BJ (cell line): Measurements from ENCODE around the gene HSPA4L. TPM values are rescaled to one million over a fixed set of nuclear protein-coding genes. Genes with fewer than 3 reads are reported as not detected.
A peak's percentile ranks its signal among the peaks of the same experiment; 100 is the strongest.

Source experiments
- CTCF ChIA-PET: fragments of 350-600 bp; formaldehyde crosslinking; extraction: SDS; loops from one replicate; lab custom pipeline; 2021; ENCODE audit warnings: antibody characterized with exemption, inconsistent platforms; lab: Yijun Ruan, JAX
- POLR2A ChIA-PET: fragments of 300-600 bp; sonication (Branson Sonifier 250); formaldehyde crosslinking; extraction: SDS; loops from one replicate; lab custom pipeline; 2021; ENCODE audit warnings: antibody characterized with exemption; lab: Charles Lee
- DNase-seq: peaks from one replicate; pipeline ENCODE4 v3.0.0-alpha.2; 2011; ENCODE audit warnings: low read depth
- H3K27me3 ChIP-seq: 2 replicates; pipeline ENCODE4 v1.6.0; 2011; ENCODE audit warnings: low read length; ENCODE audit not compliant: control insufficient read depth, insufficient read depth
- H3K36me3 ChIP-seq: 2 replicates; pipeline ENCODE4 v1.5.1; 2011; ENCODE audit warnings: low read length; ENCODE audit not compliant: control insufficient read depth, insufficient read depth
- H3K4me3 ChIP-seq: 2 replicates; pipeline ENCODE4 v1.5.1; 2011; ENCODE audit warnings: low read depth, mild to moderate bottlenecking, control low read depth, low read length
- polyA plus RNA-seq: library from polyadenylated mRNA; depleted of rRNA; stranded (reverse); fragments of >200 nt; gene quantifications from 2 replicates; pipeline ENCODE4 v1.2.3, GENCODE V29; 2011
- TF ChIP-seq, protein P1 (sequence below): IDR thresholded peaks from 2 replicates; pipeline ENCODE4 v1.5.1; 2011; ENCODE audit warnings: low read depth, mild to moderate bottlenecking, control low read depth, inconsistent platforms, low read length, moderate library complexity; ENCODE audit not compliant: insufficient read depth

Gene HSPA4L
- polyA plus RNA-seq, 1 experiment, result 0.72 TPM

DNA sequence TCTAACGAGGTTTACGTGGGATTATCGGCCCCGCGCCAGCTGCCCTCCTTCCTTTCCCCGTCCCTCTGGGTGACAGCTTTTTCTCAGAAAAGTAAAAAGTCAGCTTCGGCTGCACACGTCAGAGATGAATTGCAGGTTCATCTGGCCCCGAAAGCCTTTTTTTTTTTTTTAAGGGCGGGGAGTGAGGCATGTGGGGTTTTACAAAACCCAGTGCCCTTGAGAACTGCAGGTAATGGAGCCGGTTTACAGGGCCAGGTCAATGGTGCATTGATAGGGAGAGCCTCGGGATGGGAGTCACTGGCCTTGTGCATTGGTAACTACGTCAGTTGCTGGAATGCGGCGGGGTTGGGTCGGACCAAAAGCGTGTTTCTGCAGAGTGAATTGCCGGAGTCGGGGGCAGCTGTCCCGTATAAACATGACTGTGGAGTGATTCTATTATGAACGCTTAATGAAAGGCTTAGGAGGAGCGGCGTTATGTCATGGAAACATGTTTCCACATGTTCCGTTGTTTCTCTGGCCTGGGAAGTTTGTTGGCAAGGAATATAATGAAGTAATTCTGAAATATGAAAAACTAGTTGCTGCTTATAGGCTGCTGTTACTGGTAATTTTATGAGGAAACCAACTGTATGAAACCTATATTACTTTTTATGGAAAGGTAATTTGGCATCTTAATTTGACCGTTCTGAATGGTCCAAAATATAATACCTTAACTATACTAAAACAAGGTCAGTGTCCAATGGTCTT lies 1.1 kb downstream of the HSPA4L start:
- CTCF ChIA-PET, result no interaction called here

DNA sequence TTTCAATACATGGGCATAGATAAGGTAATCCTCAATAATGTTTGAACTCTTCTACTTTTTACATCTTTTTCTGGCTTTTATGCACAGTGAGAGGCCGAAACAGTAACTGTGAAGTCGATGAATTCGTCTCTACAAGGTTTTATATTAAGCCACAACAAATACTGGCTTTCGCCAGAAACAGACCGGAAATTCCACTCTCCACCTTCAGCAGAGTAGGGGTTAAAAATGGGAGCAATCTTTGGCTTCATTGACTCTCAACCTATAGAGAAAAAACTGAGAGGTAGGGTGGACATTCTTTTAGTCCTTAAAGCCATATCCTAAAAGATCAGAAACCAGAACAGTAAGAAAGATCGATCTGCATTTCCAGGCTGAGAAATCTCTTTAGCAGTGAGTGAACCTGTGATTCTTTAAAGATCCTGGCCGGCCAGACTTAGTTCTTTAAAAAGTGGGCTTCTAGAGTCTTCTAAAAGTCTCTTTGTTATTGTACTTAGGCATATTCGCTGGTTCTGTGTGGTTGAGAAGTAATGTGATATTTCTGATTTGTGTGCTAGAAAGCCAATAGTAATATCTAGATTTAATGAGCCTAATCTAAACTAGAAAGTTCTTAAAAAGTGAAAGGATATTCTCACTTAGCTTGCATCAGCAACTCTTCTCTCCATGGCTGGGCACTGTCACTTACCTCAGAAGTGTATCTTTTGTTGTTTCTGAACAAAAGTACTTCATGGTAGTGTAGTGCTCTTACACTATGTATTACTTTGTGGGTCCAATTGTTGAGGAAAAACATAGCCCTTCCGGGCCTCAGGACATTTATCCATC lies 2.0 kb downstream of the HSPA4L start:
- POLR2A ChIA-PET, result no interaction called here
- Histone ChIP-seq H3K4me3 (no peak overlapping the region), H3K27me3 (no peaks in the 10 kb centered on the region; the same call in 1 of the 2 replicates), H3K36me3 (no peaks in the 10 kb centered on the region)
- no peak for DNase-seq
- TF ChIP-seq, protein P1, sequence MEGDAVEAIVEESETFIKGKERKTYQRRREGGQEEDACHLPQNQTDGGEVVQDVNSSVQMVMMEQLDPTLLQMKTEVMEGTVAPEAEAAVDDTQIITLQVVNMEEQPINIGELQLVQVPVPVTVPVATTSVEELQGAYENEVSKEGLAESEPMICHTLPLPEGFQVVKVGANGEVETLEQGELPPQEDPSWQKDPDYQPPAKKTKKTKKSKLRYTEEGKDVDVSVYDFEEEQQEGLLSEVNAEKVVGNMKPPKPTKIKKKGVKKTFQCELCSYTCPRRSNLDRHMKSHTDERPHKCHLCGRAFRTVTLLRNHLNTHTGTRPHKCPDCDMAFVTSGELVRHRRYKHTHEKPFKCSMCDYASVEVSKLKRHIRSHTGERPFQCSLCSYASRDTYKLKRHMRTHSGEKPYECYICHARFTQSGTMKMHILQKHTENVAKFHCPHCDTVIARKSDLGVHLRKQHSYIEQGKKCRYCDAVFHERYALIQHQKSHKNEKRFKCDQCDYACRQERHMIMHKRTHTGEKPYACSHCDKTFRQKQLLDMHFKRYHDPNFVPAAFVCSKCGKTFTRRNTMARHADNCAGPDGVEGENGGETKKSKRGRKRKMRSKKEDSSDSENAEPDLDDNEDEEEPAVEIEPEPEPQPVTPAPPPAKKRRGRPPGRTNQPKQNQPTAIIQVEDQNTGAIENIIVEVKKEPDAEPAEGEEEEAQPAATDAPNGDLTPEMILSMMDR, result no peak
- CTCF ChIA-PET, result no interaction called here

More for the DNA sequence above, 1.1 kb downstream of the HSPA4L start:
- H3K36me3 ChIP-seq, result no peaks in the 10 kb centered on the region
- POLR2A ChIA-PET, result no interaction called here
- TF ChIP-seq, protein P1, result no peak
- DNase-seq, result no peak
- H3K4me3 ChIP-seq, result peak overlapping the region; percentile 59
- no peaks in the 10 kb centered on the region; the same call in 1 of the 2 replicates for H3K27me3 ChIP-seq

DNA sequence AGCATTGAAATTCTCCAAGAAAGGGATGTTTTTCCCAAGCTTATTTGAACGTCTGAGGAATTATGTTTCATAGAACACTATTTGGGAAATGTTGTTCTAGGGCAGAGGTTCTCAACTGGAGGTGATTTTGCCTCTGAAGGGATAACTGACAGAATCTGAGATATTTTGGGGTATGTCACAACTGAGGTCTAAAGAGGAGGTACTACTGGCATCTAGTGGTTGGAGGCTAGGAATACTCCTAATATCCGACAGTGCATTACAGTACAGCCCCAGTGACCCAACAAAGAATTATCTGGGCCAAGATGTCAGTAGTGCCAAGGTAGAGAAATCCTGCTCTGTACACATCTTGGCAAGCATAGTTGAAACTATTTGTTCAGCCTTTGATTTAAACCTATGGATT lies 6.4 kb downstream of the HSPA4L start:
- Histone ChIP-seq H3K4me3 (no peak overlapping the region), H3K36me3 (no peaks in the 10 kb centered on the region), H3K27me3 (no peaks in the 10 kb centered on the region)
- TF ChIP-seq, protein P1, result no peak
- ChIA-PET POLR2A (no interaction called here), CTCF (no interaction called here)
- no peak for DNase-seq

DNA sequence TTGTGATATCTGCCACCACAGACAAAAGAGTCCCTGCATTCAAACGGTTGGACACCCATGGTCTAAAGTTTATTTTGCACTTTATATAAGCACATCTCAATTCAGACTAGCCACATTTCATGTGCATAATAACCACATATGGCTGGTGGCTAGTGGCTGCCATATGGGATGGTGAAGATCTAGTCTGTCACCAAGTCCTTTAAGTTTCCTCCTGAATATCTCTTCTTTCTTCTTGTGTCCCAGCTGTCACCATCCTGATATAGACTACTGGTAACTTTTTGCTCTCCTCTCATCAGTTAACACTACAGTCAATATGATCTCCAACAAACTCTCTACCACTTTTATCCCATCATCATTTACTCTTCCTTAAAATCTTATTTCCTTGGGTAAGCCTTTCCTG lies 9.3 kb downstream of the HSPA4L start:
- DNase-seq, result no peak
- Histone ChIP-seq H3K27me3 (no peaks in the 10 kb centered on the region), H3K36me3 (no peaks in the 10 kb centered on the region), H3K4me3 (no peak overlapping the region)
- TF ChIP-seq, protein P1, result no peak
- CTCF ChIA-PET, result no interaction called here
- POLR2A ChIA-PET, result no interaction called here

DNA sequence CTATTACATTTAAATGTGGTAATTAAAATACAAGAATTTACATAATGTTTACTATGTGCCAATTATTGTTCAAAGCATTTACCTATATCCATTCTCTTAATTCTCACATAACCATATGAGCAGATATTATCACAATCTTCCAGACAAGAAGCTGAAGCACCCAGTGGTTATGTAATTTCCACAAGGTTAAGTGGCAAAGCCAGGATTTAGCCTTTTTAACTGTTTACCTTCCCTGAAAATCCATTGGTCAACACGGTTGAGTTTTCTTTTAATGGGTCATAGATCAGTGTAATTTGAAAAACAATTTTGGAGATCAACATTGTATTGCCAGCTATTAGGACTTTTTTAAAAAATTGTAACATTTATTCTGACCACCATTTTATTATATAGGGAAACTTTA lies 11.4 kb downstream of the HSPA4L start:
- no peaks in the 10 kb centered on the region for H3K36me3 ChIP-seq
- no peak overlapping the region for H3K4me3 ChIP-seq
- no peak for DNase-seq
- no peaks in the 10 kb centered on the region for H3K27me3 ChIP-seq
- ChIA-PET POLR2A (no interaction called here), CTCF (no interaction called here)
- TF ChIP-seq, protein P1, result no peak
